Fibroblast of skin of abdomen (primary cell): ENCODE measurements around the gene PAM.
"Not testable (repeated sequence)": the region's sequence is repeated elsewhere in the genome, so short reads cannot be mapped to it uniquely, and the experiment has no call there.

ENCODE experiments used
- DNase-seq: peaks from one replicate; pipeline ENCODE4 v3.0.0-alpha.2; 2013

PAM gene

DNA sequence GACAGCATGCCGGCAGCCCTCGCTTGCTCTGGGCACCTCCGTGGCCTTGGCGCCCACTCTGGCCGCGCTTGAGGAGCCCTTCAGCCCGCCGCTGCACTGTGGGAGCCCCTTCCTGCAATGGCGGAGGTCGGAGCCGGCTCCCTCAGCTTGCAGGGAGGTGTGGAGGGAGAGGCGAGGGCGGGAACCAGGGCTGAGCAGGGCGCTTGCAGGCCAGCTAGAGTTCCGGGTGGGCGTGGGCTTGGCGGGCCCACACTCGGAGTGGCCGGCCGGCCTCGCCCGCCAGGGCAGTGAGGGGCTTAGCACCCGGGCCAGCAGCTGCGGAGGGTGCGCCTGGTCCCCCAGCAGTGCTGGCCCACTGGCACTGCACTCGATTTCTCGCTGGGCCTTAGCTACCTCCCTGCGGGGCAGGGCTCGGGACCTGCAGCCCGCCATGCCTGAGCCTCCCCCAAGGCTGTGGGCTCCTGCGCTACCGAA, 3.2 kb upstream of the PAM start:
- not testable (repeated sequence) for DNase-seq

GRCh38 chr5:102753889-102754766, 977 bp upstream of the PAM start:
- peak; percentile 4 for DNase-seq

- peak; percentile 70 for DNase-seq
These were observed 724 bp downstream of the PAM start for GRCh38 chr5:102755686-102756371.

- peak; percentile 55 for DNase-seq
These were observed 3.5 kb downstream of the PAM start for GRCh38 chr5:102758576-102758975.

- DNase-seq, result no peak
These were observed 4.2 kb downstream of the PAM start for GRCh38 chr5:102759289-102759688.

DNA sequence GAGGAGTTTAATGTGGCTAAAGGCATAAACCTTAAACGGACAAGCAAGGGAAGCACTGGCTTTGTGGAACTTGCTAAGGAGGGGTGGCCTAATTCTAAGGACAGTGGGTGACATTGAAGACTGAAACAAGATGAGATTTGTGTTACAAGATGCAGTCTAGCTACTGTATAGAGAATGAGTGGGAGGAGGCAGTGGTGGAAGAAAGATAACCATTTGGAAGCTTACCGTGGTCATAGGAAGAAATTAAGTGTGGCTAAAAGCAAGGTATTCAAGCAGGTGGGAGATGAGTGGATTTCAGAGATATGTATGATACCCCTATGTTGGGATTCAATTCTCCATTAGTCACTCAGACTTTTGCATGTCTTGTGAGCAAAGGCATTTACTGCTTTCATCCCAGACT, 4.6 kb downstream of the PAM start:
- DNase-seq, result no peak

DNA sequence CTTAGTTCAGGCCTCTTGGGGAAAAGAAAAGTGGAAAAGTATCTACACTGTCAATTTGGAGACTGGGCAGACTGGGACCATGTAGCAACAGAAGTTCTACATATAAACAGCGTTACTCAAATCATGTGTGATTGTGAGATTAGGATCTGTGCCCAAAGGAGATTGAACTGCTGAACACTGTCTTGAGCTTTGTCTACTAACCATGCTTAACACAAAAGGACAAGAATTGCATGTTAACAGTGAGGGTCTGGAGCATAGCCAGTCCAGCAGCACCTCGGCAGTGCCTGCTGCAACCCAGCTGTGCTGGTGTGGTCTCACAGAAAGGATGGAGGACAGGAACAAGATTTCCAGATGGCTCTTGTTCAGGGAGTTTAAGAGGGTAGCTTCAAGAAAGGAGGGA, 5.7 kb downstream of the PAM start:
- DNase-seq, result peak; percentile 49

DNA sequence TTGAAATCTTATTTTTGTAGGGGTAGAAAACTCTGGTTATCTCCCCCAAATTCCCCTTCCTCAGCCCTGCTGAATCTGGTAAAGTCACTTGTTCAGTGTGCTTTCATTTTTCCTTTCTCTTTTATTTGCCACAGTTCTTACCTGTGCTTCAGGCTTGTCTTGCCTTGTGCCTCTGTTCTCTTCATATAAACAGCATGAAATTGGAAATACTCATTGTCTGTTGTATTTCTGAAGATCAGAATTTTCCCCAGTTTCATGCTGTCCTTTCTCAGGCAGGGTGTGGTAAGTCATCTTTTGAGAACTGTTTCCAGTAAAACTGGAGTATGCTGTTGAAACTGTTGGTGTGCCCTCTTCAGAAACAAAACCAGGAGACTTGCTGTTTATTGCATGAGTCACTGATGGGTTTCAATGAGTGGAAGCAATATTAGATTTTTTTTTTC, 7.0 kb downstream of the PAM start:
- peak; percentile 39 for DNase-seq

- DNase-seq, result no peak
These were observed 7.6 kb downstream of the PAM start for GRCh38 chr5:102762562-102763227.

- no peak for DNase-seq
These were observed 8.6 kb downstream of the PAM start for GRCh38 chr5:102763734-102764133.

DNA sequence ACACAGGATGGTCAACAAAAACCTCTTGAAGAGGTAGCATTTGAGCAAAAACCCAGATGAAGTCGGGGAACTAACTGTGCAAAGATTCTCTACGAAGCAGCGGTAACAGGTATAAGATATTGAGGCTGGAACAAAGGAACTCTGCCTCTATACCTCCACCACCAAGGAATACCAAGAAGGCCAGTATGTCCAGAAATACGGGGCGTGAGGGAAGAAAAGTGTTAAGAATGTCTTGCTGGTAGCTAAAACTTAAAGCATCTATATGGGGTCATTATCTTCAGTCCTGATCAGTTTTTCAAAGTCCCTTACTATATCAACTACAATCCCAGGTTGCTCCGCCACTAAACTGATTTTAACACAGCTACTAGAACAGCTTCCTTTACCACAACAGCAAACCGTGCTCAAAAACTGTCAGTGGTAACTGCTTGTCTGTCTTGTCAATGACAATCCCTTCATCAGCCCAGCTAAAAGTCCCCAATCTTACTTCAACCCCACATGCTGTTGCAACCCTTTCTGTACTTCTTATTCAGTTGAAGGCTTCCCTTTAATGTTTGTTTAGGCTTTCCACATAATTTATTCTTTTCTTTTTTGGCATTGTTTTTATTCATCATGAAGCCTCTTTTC, 9.4 kb downstream of the PAM start:
- DNase-seq, result no peak

DNA sequence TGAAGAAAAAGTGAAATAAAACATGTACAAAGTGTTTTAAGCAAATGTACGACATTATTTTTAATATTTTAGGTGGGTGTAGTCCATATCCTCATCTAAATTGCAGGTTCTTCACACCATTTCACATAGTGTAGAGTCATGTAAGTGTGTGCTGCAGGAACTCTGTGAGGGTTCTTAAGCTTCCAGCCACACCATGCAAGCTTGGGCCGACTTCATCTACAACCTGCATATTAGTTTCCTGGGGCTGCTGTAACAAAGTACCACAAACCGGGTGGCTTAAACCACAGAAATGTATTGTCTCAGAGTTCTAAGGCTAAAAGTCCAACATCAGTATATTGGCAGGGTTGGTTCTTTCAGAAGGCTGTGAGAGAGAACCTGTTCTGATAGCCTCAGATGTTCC, 10.2 kb downstream of the PAM start:
- no peak for DNase-seq

GRCh38 chr5:102766295-102767090, 11.4 kb downstream of the PAM start:
- no peak for DNase-seq

DNA sequence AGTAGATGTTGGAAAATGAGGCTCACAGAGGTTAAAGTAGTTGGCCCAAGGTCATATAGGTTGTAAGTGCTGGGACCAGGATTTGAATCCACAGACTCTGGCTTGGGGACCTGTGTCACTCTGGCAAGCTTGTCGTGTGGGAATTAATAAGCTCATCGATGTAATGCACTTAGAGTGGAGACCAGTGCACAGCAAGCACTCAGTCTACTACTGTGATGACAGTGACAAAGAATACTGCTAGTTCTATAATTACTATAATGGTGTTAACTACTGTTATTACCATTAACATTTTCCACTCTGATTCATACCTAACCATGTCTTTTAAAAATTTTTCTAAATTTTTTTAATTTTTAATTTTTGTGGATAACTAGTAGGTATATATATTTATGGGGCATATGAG, 12.8 kb downstream of the PAM start:
- DNase-seq, result no peak

DNA sequence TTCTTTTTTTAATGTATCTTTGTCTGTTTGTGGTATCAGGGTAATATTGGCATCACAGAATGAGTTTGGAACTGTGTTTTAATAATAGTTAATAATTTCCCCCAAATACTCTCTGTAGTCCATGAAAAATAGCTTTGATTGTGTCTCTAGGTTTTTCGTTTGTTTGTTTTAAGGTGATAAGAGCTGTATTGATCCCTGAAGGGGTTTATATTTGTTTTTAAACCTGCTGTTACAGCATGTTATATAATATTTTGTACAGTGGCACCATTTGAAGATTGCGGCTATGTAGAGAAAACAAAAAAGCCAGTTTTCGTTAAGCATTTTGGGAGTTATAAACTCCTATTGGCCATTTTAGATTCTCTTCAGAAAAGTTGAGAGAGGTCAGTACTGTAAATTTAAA, 15.7 kb downstream of the PAM start:
- DNase-seq, result no peak

- no peak for DNase-seq
These were observed 16.3 kb downstream of the PAM start for GRCh38 chr5:102771435-102771834.

DNA sequence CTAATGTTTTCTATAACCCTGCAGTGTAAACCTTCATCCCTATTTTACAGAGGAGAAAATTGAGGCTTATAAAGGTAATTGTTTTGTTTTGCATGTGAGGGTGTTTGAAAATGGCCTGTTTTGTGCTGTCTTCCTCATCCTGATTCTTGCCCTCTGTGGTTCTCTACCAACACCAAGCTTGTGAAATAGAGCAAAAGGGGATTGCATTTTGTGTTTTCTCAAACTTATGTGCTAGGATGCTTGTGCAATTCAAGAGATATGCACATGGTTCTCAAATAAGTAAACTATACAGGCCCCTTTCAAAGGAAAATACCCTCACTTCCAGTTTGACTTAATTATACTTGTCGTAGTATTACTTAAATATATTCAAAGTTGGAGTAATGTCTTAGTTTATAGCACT, 17.2 kb downstream of the PAM start:
- DNase-seq, result no peak

DNA sequence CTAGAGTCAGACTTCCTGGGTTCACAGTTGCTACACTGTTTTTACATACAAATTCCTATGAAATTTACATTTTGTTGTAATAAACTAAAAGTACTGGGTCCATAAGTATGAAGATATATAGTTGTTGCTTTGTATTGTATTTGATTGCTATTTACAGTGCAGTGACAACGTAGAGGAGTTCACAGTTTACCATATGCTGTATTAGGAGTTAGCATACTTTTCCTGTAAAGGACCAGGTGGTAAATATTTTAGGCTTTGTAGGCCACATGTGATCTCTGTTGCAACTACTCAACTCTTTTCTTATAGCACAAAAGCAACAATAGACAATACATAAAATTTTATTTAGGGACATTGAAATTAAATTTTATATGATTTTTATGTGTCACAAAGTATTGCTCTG, 18.0 kb downstream of the PAM start:
- DNase-seq, result no peak

GRCh38 chr5:102775756-102776155, 20.7 kb downstream of the PAM start:
- not testable (repeated sequence) for DNase-seq

GRCh38 chr5:102777099-102777498, 22.0 kb downstream of the PAM start:
- DNase-seq, result no peak

DNA sequence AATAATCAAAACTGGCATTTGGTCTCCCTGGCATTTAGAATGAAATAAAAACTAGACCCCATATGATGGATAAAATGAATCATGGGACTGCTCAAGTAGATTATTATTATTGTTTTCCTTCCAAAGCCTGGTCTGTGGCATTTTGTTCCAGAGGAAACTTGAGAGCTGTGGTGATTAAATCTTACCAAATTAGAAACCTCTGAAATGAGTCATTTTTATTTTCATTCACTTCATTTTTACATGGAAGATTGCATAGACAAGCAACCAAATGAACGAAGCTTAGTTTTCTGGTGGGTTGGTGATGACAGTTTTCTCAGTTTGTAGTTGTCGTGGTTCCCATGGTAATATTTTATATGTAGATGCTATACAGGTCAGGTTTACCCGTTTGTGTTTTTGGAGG, 23.4 kb downstream of the PAM start:
- DNase-seq, result peak; percentile 77

DNA sequence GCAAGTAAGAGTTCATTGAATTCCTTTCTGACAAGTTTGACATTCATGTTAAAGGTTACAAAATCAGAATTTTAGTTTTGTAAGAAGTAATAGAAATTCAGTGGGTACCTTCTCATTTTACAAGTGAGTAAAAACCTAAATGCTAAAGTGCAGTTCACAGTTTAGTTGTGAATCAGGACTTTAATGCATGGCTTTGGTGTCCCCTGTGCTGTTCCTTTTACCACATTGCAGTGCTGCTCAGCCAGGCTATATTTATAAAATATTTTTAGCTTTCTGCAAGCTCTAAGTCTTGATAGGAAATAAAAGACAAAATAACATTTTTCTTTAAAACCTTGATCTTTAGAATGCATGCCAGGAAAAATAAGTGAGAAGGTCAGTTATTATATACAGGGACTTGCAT, 26.3 kb downstream of the PAM start:
- no peak for DNase-seq
